ENCODE results near the gene CCDC190. TPM values are rescaled to one million over a fixed set of nuclear protein-coding genes. Genes with fewer than 3 reads are reported as not detected.
A peak's percentile ranks its signal among the peaks of the same experiment; 100 is the strongest.

Gene CCDC190
- total and polyA plus RNA-seq, 3 donors from 2014 or later: 0.19 to 1.6 (median 1.2) TPM

GRCh38 chr1:162835157-162835899 lies 25.6 kb downstream of the CCDC190 start:
- peaks cover 12% of the 10 kb centered on the region for H3K4me1 ChIP-seq
- no peaks in the 10 kb centered on the region for H3K9me3 ChIP-seq
- DNase-seq: no peak
- H3K27me3 ChIP-seq: no peaks in the 10 kb centered on the region
- no peak for TF ChIP-seq POLR2A (IDR thresholded peaks at IDR 0.05)
- TF ChIP-seq, protein P1, sequence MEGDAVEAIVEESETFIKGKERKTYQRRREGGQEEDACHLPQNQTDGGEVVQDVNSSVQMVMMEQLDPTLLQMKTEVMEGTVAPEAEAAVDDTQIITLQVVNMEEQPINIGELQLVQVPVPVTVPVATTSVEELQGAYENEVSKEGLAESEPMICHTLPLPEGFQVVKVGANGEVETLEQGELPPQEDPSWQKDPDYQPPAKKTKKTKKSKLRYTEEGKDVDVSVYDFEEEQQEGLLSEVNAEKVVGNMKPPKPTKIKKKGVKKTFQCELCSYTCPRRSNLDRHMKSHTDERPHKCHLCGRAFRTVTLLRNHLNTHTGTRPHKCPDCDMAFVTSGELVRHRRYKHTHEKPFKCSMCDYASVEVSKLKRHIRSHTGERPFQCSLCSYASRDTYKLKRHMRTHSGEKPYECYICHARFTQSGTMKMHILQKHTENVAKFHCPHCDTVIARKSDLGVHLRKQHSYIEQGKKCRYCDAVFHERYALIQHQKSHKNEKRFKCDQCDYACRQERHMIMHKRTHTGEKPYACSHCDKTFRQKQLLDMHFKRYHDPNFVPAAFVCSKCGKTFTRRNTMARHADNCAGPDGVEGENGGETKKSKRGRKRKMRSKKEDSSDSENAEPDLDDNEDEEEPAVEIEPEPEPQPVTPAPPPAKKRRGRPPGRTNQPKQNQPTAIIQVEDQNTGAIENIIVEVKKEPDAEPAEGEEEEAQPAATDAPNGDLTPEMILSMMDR (IDR thresholded peaks at IDR 0.05): no peak
- WGBS, 2 donors: 77 to 78% methylated on average over 3 of the region's 3 CpGs
- intact Hi-C loops (cut with DNase I; ENCODE audit: low total_unique reads): no loop called here
- H3K4me3 ChIP-seq: no peak overlapping the region
- H3K36me3 ChIP-seq (ENCODE audit: low read depth, missing control alignments): no peaks in the 10 kb centered on the region
- H3K27ac ChIP-seq: no peak overlapping the region

DNA sequence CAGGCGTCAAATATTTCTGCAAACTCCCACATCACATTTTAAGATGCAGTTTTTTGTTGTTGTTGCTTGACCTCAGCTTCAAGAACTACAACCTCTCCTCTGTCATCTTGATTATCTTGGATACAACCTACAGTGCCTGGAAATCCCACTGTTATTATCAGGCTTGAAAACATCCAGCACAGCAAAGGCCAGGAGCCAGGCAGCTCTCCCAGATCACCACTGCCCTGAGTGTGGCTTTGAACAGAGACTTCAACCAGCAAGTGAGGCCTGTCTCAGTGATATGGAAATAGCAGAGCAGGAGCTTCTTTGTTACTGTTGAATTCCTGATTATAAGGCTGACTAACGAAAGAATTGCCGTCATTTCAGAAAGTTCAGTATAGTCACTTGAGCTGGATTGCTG lies 28.5 kb downstream of the CCDC190 start:
- WGBS, 2 donors: 43 to 71% methylated on average over 3 of the region's 3 CpGs
- DNase-seq: peak; percentile 59
- no peak for TF ChIP-seq POLR2A (IDR thresholded peaks at IDR 0.05)
- TF ChIP-seq, protein P1 (IDR thresholded peaks at IDR 0.05): no peak
- no peaks in the 10 kb centered on the region for H3K36me3 ChIP-seq (ENCODE audit: low read depth, missing control alignments)
- no peak overlapping the region for H3K4me3 ChIP-seq
- peak overlapping the region in 1 of 2 donors; percentile 45 for H3K27ac ChIP-seq
- no peaks in the 10 kb centered on the region for H3K9me3 ChIP-seq
- intact Hi-C loops (cut with DNase I; ENCODE audit: low total_unique reads): no loop called here
- no peaks in the 10 kb centered on the region for H3K27me3 ChIP-seq
- H3K4me1 ChIP-seq: peaks cover 12% of the 10 kb centered on the region

DNA sequence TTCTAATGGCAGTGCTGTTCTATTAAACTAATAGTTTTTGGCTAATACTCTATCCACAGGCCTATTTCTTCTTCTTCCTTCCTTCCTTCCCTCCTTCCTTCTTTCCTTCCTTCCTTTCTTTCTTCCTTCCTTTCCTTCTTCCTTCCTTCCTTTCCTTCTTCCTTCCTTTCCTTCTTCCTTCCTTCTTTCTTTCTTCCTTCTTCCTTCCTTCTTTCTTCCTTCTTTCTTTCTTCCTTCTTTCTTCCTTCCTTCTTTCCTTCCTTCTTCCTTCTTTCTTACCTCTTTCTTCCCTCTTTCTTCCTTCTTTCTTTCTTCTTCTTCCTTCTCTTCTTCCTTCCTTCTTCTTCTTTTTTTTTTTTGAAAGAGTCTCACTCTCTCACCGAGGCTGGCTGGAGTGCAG lies 31.7 kb downstream of the CCDC190 start:
- Histone ChIP-seq H3K9me3 (no peaks in the 10 kb centered on the region), H3K36me3 (ENCODE audit: low read depth, missing control alignments) (no peaks in the 10 kb centered on the region), H3K27ac (no peak overlapping the region), H3K4me3 (no peak overlapping the region), H3K27me3 (no peaks in the 10 kb centered on the region), H3K4me1 (peaks cover 12% of the 10 kb centered on the region)
- 86 to 100% methylated on average over 1 of the region's 1 CpG for WGBS, 2 donors
- intact Hi-C loops (cut with DNase I; ENCODE audit: low total_unique reads): no loop called here
- no peak for DNase-seq
- no peak for TF ChIP-seq POLR2A (IDR thresholded peaks at IDR 0.05)
- TF ChIP-seq, protein P1 (IDR thresholded peaks at IDR 0.05): no peak

GRCh38 chr1:162823771-162824525 lies 37.0 kb downstream of the CCDC190 start:
- H3K4me3 ChIP-seq: no peak overlapping the region
- H3K27me3 ChIP-seq: no peaks in the 10 kb centered on the region
- intact Hi-C loops (cut with DNase I; ENCODE audit: low total_unique reads): no loop called here
- DNase-seq: no peak
- WGBS, 2 donors: 66% methylated on average over 2 of the region's 2 CpGs
- no peaks in the 10 kb centered on the region for H3K9me3 ChIP-seq
- TF ChIP-seq, protein P1 (IDR thresholded peaks at IDR 0.05): no peak
- TF ChIP-seq POLR2A (IDR thresholded peaks at IDR 0.05): no peak
- H3K27ac ChIP-seq: no peak overlapping the region
- H3K4me1 ChIP-seq: no peaks in the 10 kb centered on the region
- H3K36me3 ChIP-seq (ENCODE audit: low read depth, missing control alignments): no peaks in the 10 kb centered on the region
